Femur (tissue), 1 donor: ENCODE measurements around the gene CNTN3.

Experiments used
- DNase-seq: peaks from one replicate; pipeline ENCODE4 v3.0.0-alpha.2; 2017

Gene CNTN3

GRCh38 chr3:74606996-74607395 lies 7.5 kb downstream of the CNTN3 start:
- no peak for DNase-seq

DNA sequence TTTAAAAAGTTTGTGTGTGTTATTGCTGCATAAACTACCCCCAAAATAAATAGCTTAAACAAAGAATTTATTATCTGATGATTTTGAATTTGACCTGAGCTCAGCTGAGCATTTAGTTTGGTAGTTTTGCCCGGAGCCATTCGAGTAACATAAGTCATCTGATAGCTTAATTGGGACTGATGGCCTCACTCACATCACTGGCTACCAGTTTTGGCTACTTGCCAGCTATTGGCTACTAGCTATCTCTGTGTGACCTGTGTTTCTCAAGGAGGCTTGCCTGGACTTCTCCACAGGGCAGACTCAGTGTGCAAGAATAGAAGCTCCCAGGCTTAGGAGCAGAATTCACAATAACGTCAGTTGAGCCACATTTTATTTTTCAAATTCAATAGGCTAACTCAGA lies 9.0 kb downstream of the CNTN3 start:
- no peak for DNase-seq

- no peak for DNase-seq
Measured at GRCh38 chr3:74603292-74603691, 11.2 kb downstream of the CNTN3 start.

GRCh38 chr3:74602471-74602870 lies 12.0 kb downstream of the CNTN3 start:
- DNase-seq = no peak

DNA sequence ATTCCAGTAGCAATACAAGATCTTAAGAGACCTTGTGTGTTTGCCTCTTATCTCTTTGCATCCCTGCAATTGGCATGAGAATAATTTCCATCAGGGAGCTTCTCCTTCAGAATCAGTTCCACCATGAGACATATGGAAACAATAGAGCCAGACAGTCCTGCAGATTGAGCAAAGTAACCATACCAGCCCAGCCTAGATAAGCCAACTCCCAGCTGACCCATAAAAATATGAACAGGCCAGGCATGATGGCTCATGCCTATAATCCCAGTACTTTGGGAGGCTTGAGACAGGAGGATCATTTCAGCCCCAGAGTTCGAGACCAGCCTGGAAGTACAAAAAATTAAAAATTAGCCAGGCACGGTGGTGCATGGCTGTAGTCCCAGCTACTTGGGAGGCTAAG lies 12.7 kb downstream of the CNTN3 start:
- DNase-seq = no peak

GRCh38 chr3:74599564-74599963 lies 14.9 kb downstream of the CNTN3 start:
- no peak for DNase-seq

- DNase-seq = no peak
Measured at GRCh38 chr3:74593152-74593551, 21.3 kb downstream of the CNTN3 start.

DNA sequence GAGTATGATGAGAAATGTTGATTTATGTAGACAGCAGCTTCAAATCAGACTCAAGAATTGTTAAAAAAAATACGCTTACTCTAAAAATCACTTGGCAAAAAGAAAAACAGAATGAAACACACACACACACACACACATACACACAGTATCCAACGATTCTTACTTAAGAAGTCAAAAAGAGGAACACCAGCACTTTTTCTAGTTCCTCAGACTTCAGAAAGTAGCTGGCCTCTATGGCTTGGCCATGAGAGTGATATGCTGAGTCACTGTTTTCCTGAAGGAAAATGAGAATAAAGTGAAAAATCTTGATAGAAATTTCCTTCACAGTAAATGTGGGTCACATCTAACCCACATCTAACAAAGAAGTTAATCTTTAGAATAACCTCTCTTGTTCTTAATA lies 22.1 kb downstream of the CNTN3 start:
- DNase-seq = no peak

- no peak for DNase-seq
Measured at GRCh38 chr3:74591946-74592345, 22.5 kb downstream of the CNTN3 start.

- no peak for DNase-seq
Measured at GRCh38 chr3:74591342-74591741, 23.1 kb downstream of the CNTN3 start.

DNA sequence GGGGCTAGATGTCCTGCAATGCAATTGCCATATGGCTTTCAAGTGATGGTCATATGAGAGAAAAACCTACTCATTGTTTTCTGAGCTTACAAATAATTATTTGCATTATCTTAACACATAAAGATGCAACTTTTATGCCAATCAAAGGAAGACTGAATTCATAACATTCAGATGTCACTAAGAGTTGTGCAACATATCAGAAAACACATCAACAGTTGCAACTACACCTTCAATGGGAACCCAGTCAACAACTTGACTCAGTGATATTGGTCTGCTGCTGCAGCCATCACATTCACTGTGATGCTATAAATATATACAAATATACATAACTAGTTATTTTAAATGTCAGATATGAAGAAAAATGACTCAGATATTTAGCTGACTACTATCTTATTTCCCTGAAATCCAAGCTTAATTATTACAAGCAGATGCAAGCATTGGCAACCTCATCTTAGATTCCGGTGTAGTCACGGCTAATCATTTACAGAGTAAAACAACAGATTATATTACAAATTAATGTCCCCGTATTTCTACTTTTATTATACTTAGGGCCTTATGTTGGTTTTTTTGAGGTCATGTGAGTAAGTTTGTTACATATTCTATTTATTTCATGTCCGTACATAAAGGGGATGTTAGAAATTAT lies 23.7 kb downstream of the CNTN3 start:
- no peak for DNase-seq

GRCh38 chr3:74584782-74585181 lies 29.7 kb downstream of the CNTN3 start:
- no peak for DNase-seq

DNA sequence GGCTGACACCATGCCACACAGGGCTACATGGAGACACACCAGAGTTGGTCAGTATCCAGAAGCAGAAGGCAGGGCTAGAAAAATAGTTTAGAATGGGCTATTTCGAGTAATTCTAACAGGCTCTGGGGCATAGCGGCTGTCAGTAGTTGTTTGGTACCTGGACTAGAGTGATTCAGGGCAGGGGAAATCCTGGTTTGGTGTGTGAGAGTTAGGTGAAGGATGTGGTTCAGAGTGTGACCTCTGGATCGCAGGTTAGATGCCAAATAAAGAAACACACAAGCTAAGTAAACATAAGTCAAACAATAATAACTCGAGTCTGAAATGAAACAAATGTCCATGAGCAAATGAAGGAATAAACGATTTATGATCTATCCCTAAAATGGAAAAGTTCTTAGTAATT lies 31.5 kb downstream of the CNTN3 start:
- no peak for DNase-seq

- no peak for DNase-seq
Measured at GRCh38 chr3:74575857-74576256, 38.6 kb downstream of the CNTN3 start.

DNA sequence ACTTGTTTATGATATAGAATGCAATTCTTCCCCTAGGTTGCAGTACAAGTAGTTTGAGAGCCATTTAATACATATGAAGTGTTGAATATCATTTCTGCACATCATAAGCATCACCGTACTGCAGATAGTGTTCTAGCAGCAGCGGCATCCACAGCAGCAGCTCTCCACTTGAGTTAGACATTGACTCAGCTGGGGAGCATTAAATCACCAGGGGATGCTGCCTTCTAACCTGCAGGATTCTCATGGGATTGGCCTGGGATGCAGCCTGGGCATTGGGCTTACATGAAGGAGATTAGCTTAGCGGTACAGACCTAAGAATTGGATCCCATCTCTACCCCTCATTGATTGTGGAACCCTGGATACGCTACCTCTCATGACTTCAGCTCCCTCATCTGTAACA lies 43.3 kb downstream of the CNTN3 start:
- DNase-seq = no peak
